ENCODE measurements around the gene DESI2. TPM values are rescaled to one million over a fixed set of nuclear protein-coding genes. Genes with fewer than 3 reads are reported as not detected.

Gene DESI2
- total RNA-seq, 1 donor from 2014 or later: 31.1 TPM

GRCh38 chr1:244695937-244696336 is 43.0 kb downstream of the DESI2 start:
- Mint-ChIP-seq H3K9me3 (no peaks in the 10 kb centered on the region), H3K27ac (no peak overlapping the region), H3K4me3 (no peak overlapping the region), H3K4me1 (ENCODE audit: low read depth) (no peaks in the 10 kb centered on the region), H3K36me3 (ENCODE audit: low read depth) (peaks cover 39% of the 10 kb centered on the region), H3K27me3 (ENCODE audit: insufficient read depth) (no peaks in the 10 kb centered on the region)
- DNase-seq (ENCODE audit: low spot score): no peak
- intact Hi-C loops (cut with micrococcal nuclease): no loop called here

GRCh38 chr1:244699741-244700140 is 46.8 kb downstream of the DESI2 start:
- H3K9me3 Mint-ChIP-seq: no peaks in the 10 kb centered on the region
- intact Hi-C loops (cut with micrococcal nuclease): no loop called here
- peaks cover 33% of the 10 kb centered on the region for H3K36me3 Mint-ChIP-seq (ENCODE audit: low read depth)
- H3K4me3 Mint-ChIP-seq: no peak overlapping the region
- no peaks in the 10 kb centered on the region for H3K4me1 Mint-ChIP-seq (ENCODE audit: low read depth)
- H3K27ac Mint-ChIP-seq: no peak overlapping the region
- DNase-seq (ENCODE audit: low spot score): no peak
- H3K27me3 Mint-ChIP-seq (ENCODE audit: insufficient read depth): no peaks in the 10 kb centered on the region

- H3K4me1 Mint-ChIP-seq (ENCODE audit: low read depth): no peaks in the 10 kb centered on the region
- DNase-seq (ENCODE audit: low spot score): no peak
- intact Hi-C loops (cut with micrococcal nuclease): no loop called here
- H3K27ac Mint-ChIP-seq: no peak overlapping the region
- H3K4me3 Mint-ChIP-seq: no peak overlapping the region
- H3K27me3 Mint-ChIP-seq (ENCODE audit: insufficient read depth): no peaks in the 10 kb centered on the region
- H3K9me3 Mint-ChIP-seq: no peaks in the 10 kb centered on the region
- peaks cover 31% of the 10 kb centered on the region for H3K36me3 Mint-ChIP-seq (ENCODE audit: low read depth)
These were observed 47.9 kb downstream of the DESI2 start for GRCh38 chr1:244700808-244701207.

- Mint-ChIP-seq H3K4me1 (ENCODE audit: low read depth) (no peaks in the 10 kb centered on the region), H3K36me3 (ENCODE audit: low read depth) (peaks cover 30% of the 10 kb centered on the region)
These were observed 49.7 kb downstream of the DESI2 start for GRCh38 chr1:244702620-244703019.

GRCh38 chr1:244704107-244704506 is 51.2 kb downstream of the DESI2 start:
- peaks cover 26% of the 10 kb centered on the region for H3K36me3 Mint-ChIP-seq (ENCODE audit: low read depth)
- no peaks in the 10 kb centered on the region for H3K27me3 Mint-ChIP-seq (ENCODE audit: insufficient read depth)
- H3K27ac Mint-ChIP-seq: no peak overlapping the region
- no peaks in the 10 kb centered on the region for H3K9me3 Mint-ChIP-seq
- intact Hi-C loops (cut with micrococcal nuclease): no loop called here
- no peak overlapping the region for H3K4me3 Mint-ChIP-seq
- no peaks in the 10 kb centered on the region for H3K4me1 Mint-ChIP-seq (ENCODE audit: low read depth)
- DNase-seq (ENCODE audit: low spot score): no peak

More at GRCh38 chr1:244702620-244703019, 49.7 kb downstream of the DESI2 start:
- DNase-seq (ENCODE audit: low spot score): no peak
- Mint-ChIP-seq H3K9me3 (no peaks in the 10 kb centered on the region), H3K4me3 (no peak overlapping the region), H3K27me3 (ENCODE audit: insufficient read depth) (no peaks in the 10 kb centered on the region), H3K27ac (no peak overlapping the region)
- intact Hi-C loops (cut with micrococcal nuclease): no loop called here

GRCh38 chr1:244705261-244706234 is 52.6 kb downstream of the DESI2 start:
- no peak overlapping the region for H3K27ac Mint-ChIP-seq
- H3K4me3 Mint-ChIP-seq: no peak overlapping the region
- H3K27me3 Mint-ChIP-seq (ENCODE audit: insufficient read depth): no peaks in the 10 kb centered on the region
- DNase-seq (ENCODE audit: low spot score): no peak
- no peaks in the 10 kb centered on the region for H3K9me3 Mint-ChIP-seq
- peaks cover 16% of the 10 kb centered on the region for H3K36me3 Mint-ChIP-seq (ENCODE audit: low read depth)
- intact Hi-C loops (cut with micrococcal nuclease): no loop called here
- no peaks in the 10 kb centered on the region for H3K4me1 Mint-ChIP-seq (ENCODE audit: low read depth)

- H3K27me3 Mint-ChIP-seq (ENCODE audit: insufficient read depth): no peaks in the 10 kb centered on the region
- H3K9me3 Mint-ChIP-seq: no peaks in the 10 kb centered on the region
- H3K36me3 Mint-ChIP-seq (ENCODE audit: low read depth): peaks cover 4% of the 10 kb centered on the region
- peaks cover 8% of the 10 kb centered on the region for H3K4me1 Mint-ChIP-seq (ENCODE audit: low read depth)
- no peak overlapping the region for H3K4me3 Mint-ChIP-seq
- intact Hi-C loops (cut with micrococcal nuclease): no loop called here
- peak overlapping the region; percentile 32 for H3K27ac Mint-ChIP-seq
- DNase-seq (ENCODE audit: low spot score): no peak
These were observed 56.1 kb downstream of the DESI2 start for GRCh38 chr1:244709076-244709475.

GRCh38 chr1:244709476-244710368 is 56.8 kb downstream of the DESI2 start:
- H3K27me3 Mint-ChIP-seq (ENCODE audit: insufficient read depth): no peaks in the 10 kb centered on the region
- DNase-seq (ENCODE audit: low spot score): no peak
- no peaks in the 10 kb centered on the region for H3K9me3 Mint-ChIP-seq
- intact Hi-C loops (cut with micrococcal nuclease): no loop called here
- peaks cover 8% of the 10 kb centered on the region for H3K4me1 Mint-ChIP-seq (ENCODE audit: low read depth)
- no peak overlapping the region for H3K27ac Mint-ChIP-seq
- peaks cover 2% of the 10 kb centered on the region for H3K36me3 Mint-ChIP-seq (ENCODE audit: low read depth)
- no peak overlapping the region for H3K4me3 Mint-ChIP-seq

GRCh38 chr1:244710474-244711062 is 57.6 kb downstream of the DESI2 start:
- H3K27ac Mint-ChIP-seq: no peak overlapping the region
- no peak overlapping the region for H3K4me3 Mint-ChIP-seq
- no peaks in the 10 kb centered on the region for H3K9me3 Mint-ChIP-seq
- intact Hi-C loops (cut with micrococcal nuclease): no loop called here
- H3K4me1 Mint-ChIP-seq (ENCODE audit: low read depth): peaks cover 8% of the 10 kb centered on the region
- DNase-seq (ENCODE audit: low spot score): no peak
- H3K36me3 Mint-ChIP-seq (ENCODE audit: low read depth): peaks cover 2% of the 10 kb centered on the region
- no peaks in the 10 kb centered on the region for H3K27me3 Mint-ChIP-seq (ENCODE audit: insufficient read depth)

- DNase-seq (ENCODE audit: low spot score): no peak
- H3K4me1 Mint-ChIP-seq (ENCODE audit: low read depth): peaks cover 8% of the 10 kb centered on the region
- no peaks in the 10 kb centered on the region for H3K36me3 Mint-ChIP-seq (ENCODE audit: low read depth)
- intact Hi-C loops (cut with micrococcal nuclease): loop anchor here (2.0 kb wide), 1 partner anchor 16 kb away; no protein-coding TSS in a partner anchor
- peaks cover 4% of the 10 kb centered on the region for H3K27me3 Mint-ChIP-seq (ENCODE audit: insufficient read depth)
- no peaks in the 10 kb centered on the region for H3K9me3 Mint-ChIP-seq
- no peak overlapping the region for H3K4me3 Mint-ChIP-seq
- peak overlapping the region; percentile 36 for H3K27ac Mint-ChIP-seq
These were observed 59.7 kb downstream of the DESI2 start for GRCh38 chr1:244712669-244713068.

GRCh38 chr1:244713332-244713731 is 60.4 kb downstream of the DESI2 start:
- no peaks in the 10 kb centered on the region for H3K9me3 Mint-ChIP-seq
- intact Hi-C loops (cut with micrococcal nuclease): loop anchor here (2.0 kb wide), 1 partner anchor 15 kb away; no protein-coding TSS in a partner anchor
- no peaks in the 10 kb centered on the region for H3K36me3 Mint-ChIP-seq (ENCODE audit: low read depth)
- no peak overlapping the region for H3K27ac Mint-ChIP-seq
- H3K4me3 Mint-ChIP-seq: no peak overlapping the region
- H3K4me1 Mint-ChIP-seq (ENCODE audit: low read depth): peaks cover 8% of the 10 kb centered on the region
- H3K27me3 Mint-ChIP-seq (ENCODE audit: insufficient read depth): peaks cover 4% of the 10 kb centered on the region
- no peak for DNase-seq (ENCODE audit: low spot score)

GRCh38 chr1:244727871-244728474 is 75.0 kb downstream of the DESI2 start:
- no peak overlapping the region for H3K27ac Mint-ChIP-seq
- peaks cover 34% of the 10 kb centered on the region for H3K27me3 Mint-ChIP-seq (ENCODE audit: insufficient read depth)
- H3K9me3 Mint-ChIP-seq: no peaks in the 10 kb centered on the region
- intact Hi-C loops (cut with micrococcal nuclease): loop anchor here (2.0 kb wide), 2 partner anchors 15 to 73 kb away; no protein-coding TSS in a partner anchor
- H3K4me1 Mint-ChIP-seq (ENCODE audit: low read depth): peaks cover 12% of the 10 kb centered on the region
- DNase-seq (ENCODE audit: low spot score): no peak
- H3K4me3 Mint-ChIP-seq: no peak overlapping the region
- no peaks in the 10 kb centered on the region for H3K36me3 Mint-ChIP-seq (ENCODE audit: low read depth)

Measured in activated T-helper 1 cell treated with anti-CD3 and anti-CD28 coated beads, Interleukin-12 subunit alpha, Interleukin-12 subunit beta, Interleukin-2, Interleukin-4 antibody, amounts not matched to agents 30 ng/mL and 10 ng/mL and 1 ng/mL, durations not matched to agents 14 hours and 24 hours and 36 hours (primary cell).